Esophagus squamous epithelium (tissue), 5 donors: ENCODE measurements around the gene SYT8. TPM values are rescaled to one million over a fixed set of nuclear protein-coding genes. Genes with fewer than 3 reads are reported as not detected.
A peak's percentile ranks its signal among the peaks of the same experiment; 100 is the strongest.

Experiments used
- DNase-seq: peaks from one replicate; lab custom pipeline; 2025; lab: John Stamatoyannopoulos, UW
- H3K27ac ChIP-seq, 4 donors: fragments of 200-600 bp; sonication (generic); one replicate each; pipeline ENCODE4 v1.5.1; 2016 to 2019; ENCODE audit warnings: mild to moderate bottlenecking in 1 of 4
- H3K27me3 ChIP-seq, 4 donors: fragments of 200-600 bp; sonication (generic); 1 replicate in 3 of 4; 2 replicates in 1 of 4; pipeline versions ENCODE4 v1.5.1 to v1.6.0; 2017 to 2021; ENCODE audit warnings: antibody characterized with exemption in 1 of 4
- H3K36me3 ChIP-seq, 3 donors: fragments of 200-600 bp; sonication (generic); one replicate each; pipeline ENCODE4 v1.5.1; 2016 to 2019
- H3K4me1 ChIP-seq, 3 donors: fragments of 200-600 bp; sonication (generic); one replicate each; pipeline ENCODE4 v1.5.1; 2017 to 2019
- H3K4me3 ChIP-seq, 4 donors: fragments of 200-600 bp; sonication (generic); 1 replicate in 3 of 4; 2 replicates in 1 of 4; pipeline ENCODE4 v1.5.1; 2016 to 2019; ENCODE audit warnings: mild to moderate bottlenecking in 2 of 4, moderate library complexity in 1 of 4
- H3K9me3 ChIP-seq, 3 donors: fragments of 200-600 bp; sonication (generic); one replicate each; pipeline ENCODE4 v1.5.1; 2016 to 2019
- POLR2A ChIP-seq, 4 donors: fragments of 450-650 bp; IDR thresholded peaks; one replicate each; pipeline ENCODE4 v1.6.1; 2017; ENCODE audit warnings: antibody characterized with exemption in 4 of 4, mild to moderate bottlenecking in 4 of 4, moderate library complexity in 3 of 4
- WGBS, 2 donors: methylation state at CpG; one replicate each; pipeline ENCODE4 v1.1.5; 2018; 5-methylcytosine and 5-hydroxymethylcytosine counted together
- intact Hi-C: fragments of 100-400 bp; cut with DNase I; formaldehyde crosslinking; loops from one replicate; pipeline ENCODE4 v1.15.0; 2022
- total RNA-seq, 4 donors: library from RNA; depleted of rRNA; stranded (reverse); fragments of >200 nt; gene quantifications; one replicate each; pipeline ENCODE4 v1.1.0, GENCODE V29; 2016
- TF ChIP-seq, protein P1 (sequence below), 6 experiments: fragments of 450-650 bp in 4 of 6; fragments of 200-600 bp in 2 of 6; sonication (generic) in 2 of 6; IDR thresholded peaks; one replicate each; pipeline ENCODE4 v1.5.1; 2016 to 2019; ENCODE audit warnings: antibody characterized with exemption in 6 of 6, mild to moderate bottlenecking in 4 of 6, moderate library complexity in 4 of 6
- donor health status: DM: yes; HTN: yes; CAD: no.

SYT8 gene
- total RNA-seq, 4 donors from 2014 or later = 28.7 to 110 (median 69.3) TPM

DNA sequence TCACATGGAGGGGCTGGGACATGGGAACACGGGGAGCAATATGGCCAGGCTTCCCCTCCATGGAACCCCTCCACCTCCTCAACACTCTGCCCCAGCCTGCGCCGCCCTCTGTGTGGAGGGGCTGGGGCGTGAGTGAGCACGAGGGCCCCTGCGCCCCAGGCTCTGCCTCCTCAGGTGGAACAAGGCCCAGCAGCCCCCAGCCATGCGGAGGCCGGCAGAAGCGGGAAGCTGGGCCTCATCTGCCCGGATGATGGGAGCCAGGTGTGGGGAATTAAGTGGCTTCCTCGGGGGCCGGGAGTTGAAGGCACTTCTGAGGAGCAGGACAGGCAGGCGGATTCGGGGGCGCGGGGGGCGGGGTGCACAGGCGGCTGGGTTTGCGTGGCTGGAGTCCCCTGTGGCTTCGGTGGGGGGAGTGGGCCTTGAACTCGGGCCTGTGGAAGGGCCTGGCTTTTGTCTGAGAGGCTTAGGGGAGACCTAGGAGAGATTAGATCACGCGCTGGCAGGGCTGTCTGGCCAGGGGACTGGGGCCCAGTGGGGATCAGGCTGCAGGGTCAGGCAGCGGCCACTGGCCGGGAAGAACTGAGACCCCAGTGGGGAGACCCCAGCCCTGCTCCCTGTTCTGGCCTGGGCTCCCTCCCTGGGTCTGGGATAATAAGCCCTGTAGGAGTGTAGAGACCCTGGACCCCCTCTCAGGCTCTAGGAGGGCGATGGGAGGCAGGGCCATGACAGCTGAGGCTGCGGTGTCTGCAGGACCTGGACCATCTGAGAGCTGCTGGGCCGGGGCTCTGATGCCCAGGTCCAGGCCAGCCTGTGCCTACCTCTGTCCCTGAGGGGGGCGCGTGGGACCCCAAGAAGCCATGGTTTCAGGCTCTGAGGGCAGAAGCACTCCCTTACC, 43.6 kb downstream of the SYT8 start:
- H3K4me3 ChIP-seq = no peak overlapping the region
- DNase-seq = no peak
- peak overlapping the region; percentile 84 to 91 (median 87) for H3K27ac ChIP-seq
- H3K9me3 ChIP-seq = no peaks in the 10 kb centered on the region
- no peaks in the 10 kb centered on the region for H3K27me3 ChIP-seq
- 75 to 85% methylated on average over 4 to 6 of the region's 30 CpGs for WGBS, 2 donors
- intact Hi-C loops = no loop called here
- peaks cover 67 to 96% (median 73%) of the 10 kb centered on the region in 3 donors for H3K4me1 ChIP-seq
- H3K36me3 ChIP-seq = peaks cover 0 to 7% (median 5%) of the 10 kb centered on the region in 3 donors
- TF ChIP-seq, protein P1, sequence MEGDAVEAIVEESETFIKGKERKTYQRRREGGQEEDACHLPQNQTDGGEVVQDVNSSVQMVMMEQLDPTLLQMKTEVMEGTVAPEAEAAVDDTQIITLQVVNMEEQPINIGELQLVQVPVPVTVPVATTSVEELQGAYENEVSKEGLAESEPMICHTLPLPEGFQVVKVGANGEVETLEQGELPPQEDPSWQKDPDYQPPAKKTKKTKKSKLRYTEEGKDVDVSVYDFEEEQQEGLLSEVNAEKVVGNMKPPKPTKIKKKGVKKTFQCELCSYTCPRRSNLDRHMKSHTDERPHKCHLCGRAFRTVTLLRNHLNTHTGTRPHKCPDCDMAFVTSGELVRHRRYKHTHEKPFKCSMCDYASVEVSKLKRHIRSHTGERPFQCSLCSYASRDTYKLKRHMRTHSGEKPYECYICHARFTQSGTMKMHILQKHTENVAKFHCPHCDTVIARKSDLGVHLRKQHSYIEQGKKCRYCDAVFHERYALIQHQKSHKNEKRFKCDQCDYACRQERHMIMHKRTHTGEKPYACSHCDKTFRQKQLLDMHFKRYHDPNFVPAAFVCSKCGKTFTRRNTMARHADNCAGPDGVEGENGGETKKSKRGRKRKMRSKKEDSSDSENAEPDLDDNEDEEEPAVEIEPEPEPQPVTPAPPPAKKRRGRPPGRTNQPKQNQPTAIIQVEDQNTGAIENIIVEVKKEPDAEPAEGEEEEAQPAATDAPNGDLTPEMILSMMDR (IDR thresholded peaks at IDR 0.05) = no peak
- TF ChIP-seq POLR2A (IDR thresholded peaks at IDR 0.05) = no peak

DNA sequence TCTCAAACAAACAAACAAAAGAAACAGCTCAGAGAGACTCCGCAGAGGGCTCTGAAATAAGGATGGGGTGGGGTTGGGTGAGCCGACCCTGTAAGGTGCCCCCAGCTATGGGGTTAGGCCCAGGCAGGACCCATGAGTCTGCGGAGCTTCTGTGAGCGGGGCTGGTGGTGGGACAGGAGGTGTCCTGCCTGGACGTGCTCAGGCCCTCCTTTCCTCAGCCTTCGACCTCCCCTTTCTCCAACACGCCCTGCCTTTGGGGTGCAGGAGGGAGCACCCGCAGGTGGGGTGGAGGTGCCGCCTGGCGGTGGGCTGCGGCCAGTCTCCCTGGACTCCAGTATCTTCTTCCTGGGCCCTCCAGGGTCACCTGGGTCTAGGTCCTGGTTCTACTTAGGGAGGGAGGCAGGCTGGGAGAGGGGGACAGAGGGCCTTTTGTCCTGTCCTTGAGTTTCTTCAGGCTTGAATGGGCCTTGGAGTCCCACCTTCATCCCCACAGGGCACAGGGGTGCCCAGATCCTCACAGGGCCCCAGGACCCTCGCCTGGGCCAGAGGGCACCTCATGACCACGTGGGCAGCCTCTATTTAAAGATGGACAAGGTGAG, 44.7 kb downstream of the SYT8 start:
- DNase-seq = no peak
- Histone ChIP-seq H3K27me3 (no peaks in the 10 kb centered on the region), H3K4me3 (no peak overlapping the region), H3K36me3 (peaks cover 0 to 18% (median 16%) of the 10 kb centered on the region in 3 donors), H3K9me3 (no peaks in the 10 kb centered on the region), H3K4me1 (peaks cover 67 to 90% (median 68%) of the 10 kb centered on the region in 3 donors), H3K27ac (peak overlapping the region; percentile 84 to 92 (median 90))
- 72 to 88% methylated on average over 5 to 10 of the region's 13 CpGs for WGBS, 2 donors
- no peak for TF ChIP-seq POLR2A (IDR thresholded peaks at IDR 0.05)
- TF ChIP-seq, protein P1 (IDR thresholded peaks at IDR 0.05) = peak in 2 of 6 experiments; percentile 55 to 56
- intact Hi-C loops = no loop called here

DNA sequence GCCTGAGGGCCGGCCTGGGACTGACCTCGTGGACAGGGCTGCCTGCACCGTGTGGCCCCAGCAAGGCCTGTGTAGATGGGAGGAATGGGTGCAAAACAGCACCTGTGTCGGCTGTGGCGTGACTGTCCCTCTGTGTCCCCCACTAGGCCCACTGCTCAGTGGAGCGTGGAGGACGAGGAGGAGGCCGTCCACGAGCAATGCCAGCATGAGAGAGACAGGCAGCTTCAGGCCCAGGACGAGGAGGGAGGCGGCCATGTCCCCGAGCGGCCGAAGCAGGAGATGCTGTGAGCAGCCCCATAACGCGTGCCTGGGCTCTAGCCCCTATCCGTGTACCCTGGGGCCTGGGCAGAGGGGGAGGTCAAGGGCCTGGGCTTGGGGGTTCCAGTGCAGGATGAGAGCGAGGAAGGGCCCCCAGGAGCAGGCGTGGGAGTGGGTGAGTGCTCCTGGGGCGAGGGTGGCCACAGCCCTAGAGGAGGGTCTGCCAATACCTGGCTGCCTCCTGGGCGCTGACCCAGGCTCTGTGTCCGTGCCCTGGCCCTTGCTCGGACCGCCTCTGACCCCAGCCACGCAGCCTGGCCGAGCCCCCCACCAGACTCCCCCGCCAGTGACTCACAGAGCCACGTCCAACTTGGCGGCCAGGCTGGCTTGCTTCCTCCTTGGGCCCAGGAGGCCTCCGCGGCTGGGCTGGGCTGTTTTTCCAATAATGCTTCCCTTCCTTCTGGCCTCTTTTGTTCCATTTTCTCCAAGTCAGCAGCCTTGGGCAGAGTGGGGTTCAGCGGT, 45.3 kb downstream of the SYT8 start:
- no peak for TF ChIP-seq POLR2A (IDR thresholded peaks at IDR 0.05)
- TF ChIP-seq, protein P1 (IDR thresholded peaks at IDR 0.05) = no peak
- 59 to 68% methylated on average over 6 to 21 of the region's 32 CpGs for WGBS, 2 donors
- Histone ChIP-seq H3K4me3 (no peak overlapping the region), H3K27ac (peak overlapping the region; percentile 84 to 92 (median 90)), H3K9me3 (no peaks in the 10 kb centered on the region), H3K4me1 (peaks cover 61 to 83% (median 61%) of the 10 kb centered on the region in 3 donors), H3K27me3 (no peaks in the 10 kb centered on the region), H3K36me3 (peaks cover 0 to 25% (median 19%) of the 10 kb centered on the region in 3 donors)
- intact Hi-C loops = no loop called here
- DNase-seq = no peak

DNA sequence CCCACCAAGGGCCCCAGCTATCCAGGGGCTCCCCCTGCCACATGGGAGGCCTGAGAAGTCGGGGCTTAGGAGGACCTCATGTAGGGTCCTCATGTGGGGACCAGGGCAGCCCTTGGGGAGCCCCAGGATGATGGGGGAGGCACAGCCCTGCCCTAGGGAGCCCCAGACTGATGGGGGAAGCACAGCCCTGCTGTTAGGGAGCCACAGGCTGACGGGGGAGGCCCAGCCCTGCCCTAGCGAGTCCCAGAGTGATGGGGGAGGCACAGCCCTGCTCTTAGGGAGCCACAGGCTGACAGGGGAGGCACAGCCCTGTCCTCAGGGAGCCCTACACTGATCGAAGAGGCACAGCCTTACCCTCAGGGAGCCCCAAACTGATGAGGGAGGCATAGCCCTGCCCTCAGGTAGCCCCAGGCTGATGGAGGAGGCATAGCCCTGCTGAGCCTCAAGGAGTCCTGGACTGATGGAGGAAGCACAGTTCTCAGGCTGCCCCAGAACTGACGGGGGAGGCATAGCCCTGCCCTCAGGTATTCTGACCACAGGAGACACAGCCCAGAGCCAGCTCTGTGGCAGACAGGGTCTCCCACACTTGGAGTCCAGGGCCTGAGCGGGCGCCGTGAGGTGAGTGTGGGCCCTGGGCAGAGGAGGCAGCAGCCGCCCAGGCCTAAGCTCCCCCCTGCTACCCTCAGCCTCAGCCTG, 46.1 kb downstream of the SYT8 start:
- DNase-seq = no peak
- TF ChIP-seq, protein P1 (IDR thresholded peaks at IDR 0.05) = no peak
- Histone ChIP-seq H3K27me3 (no peaks in the 10 kb centered on the region), H3K4me1 (peaks cover 53 to 75% (median 54%) of the 10 kb centered on the region in 3 donors), H3K36me3 (peaks cover 0 to 33% (median 21%) of the 10 kb centered on the region in 3 donors), H3K27ac (peak overlapping the region; percentile 84 to 92 (median 90)), H3K9me3 (no peaks in the 10 kb centered on the region), H3K4me3 (no peak overlapping the region)
- WGBS, 2 donors = 0 to 100% methylated on average over 1 to 5 of the region's 9 CpGs
- intact Hi-C loops = no loop called here
